Activated naive CD4-positive, alpha-beta T cell treated with anti-CD3 and anti-CD28 coated beads, Interleukin-2, amount 50 U/mL, for 72 hours (primary cell): ENCODE results near the gene COL15A1. TPM values are rescaled to one million over a fixed set of nuclear protein-coding genes. Genes with fewer than 3 reads are reported as not detected.

ENCODE experiments used
- ATAC-seq, 2 donors: fragments of 150-1000 bp; cut with Tn5 transposase; 2 replicates each; pipeline ENCODE4 v1.10.0; 2021; ENCODE audit warnings: mild to moderate bottlenecking in 2 of 2, moderate library complexity in 2 of 2
- DNase-seq, 2 donors: peaks; one replicate each; pipeline ENCODE4 v3.0.0; 2021 to 2022; ENCODE audit warnings: low spot score in 2 of 2
- H3K27ac Mint-ChIP-seq, 2 donors: one replicate each; pipeline ENCODE4 v1.8.0; 2022; ENCODE audit warnings: mild to moderate bottlenecking in 2 of 2, mixed read lengths in 2 of 2
- H3K36me3 Mint-ChIP-seq, 2 donors: one replicate each; pipeline ENCODE4 v1.8.0; 2022; ENCODE audit warnings: mixed read lengths in 2 of 2
- H3K9me3 Mint-ChIP-seq, 2 donors: one replicate each; pipeline ENCODE4 v1.8.0; 2022; ENCODE audit warnings: mixed read lengths in 2 of 2
- total RNA-seq, 2 donors: library from RNA; stranded (reverse); gene quantifications; one replicate each; pipeline ENCODE4 v1.2.3, GENCODE V29; 2022

Gene COL15A1
- total RNA-seq, 2 donors from 2014 or later, result 0.11 to 0.23 TPM

GRCh38 chr9:99040911-99041582 lies 97.3 kb downstream of the COL15A1 start:
- no peak for DNase-seq
- Mint-ChIP-seq H3K9me3 (peaks cover 9 to 17% of the 10 kb centered on the region in 2 donors), H3K27ac (no peak overlapping the region), H3K36me3 (peaks cover 12 to 22% of the 10 kb centered on the region in 2 donors)
- peak in 1 of 2 donors; percentile 33 for ATAC-seq

- ATAC-seq (no peak), DNase-seq (no peak)
- Mint-ChIP-seq H3K36me3 (peaks cover 12 to 22% of the 10 kb centered on the region in 2 donors), H3K27ac (no peak overlapping the region), H3K9me3 (peaks cover 9 to 17% of the 10 kb centered on the region in 2 donors)
Observed at GRCh38 chr9:99041618-99042017, 97.9 kb downstream of the COL15A1 start.

- ATAC-seq (no peak), DNase-seq (no peak)
- Mint-ChIP-seq H3K36me3 (peaks cover 12 to 22% of the 10 kb centered on the region in 2 donors), H3K9me3 (peaks cover 9 to 17% of the 10 kb centered on the region in 2 donors), H3K27ac (no peak overlapping the region)
Observed at GRCh38 chr9:99042620-99043019, 98.9 kb downstream of the COL15A1 start.

DNA sequence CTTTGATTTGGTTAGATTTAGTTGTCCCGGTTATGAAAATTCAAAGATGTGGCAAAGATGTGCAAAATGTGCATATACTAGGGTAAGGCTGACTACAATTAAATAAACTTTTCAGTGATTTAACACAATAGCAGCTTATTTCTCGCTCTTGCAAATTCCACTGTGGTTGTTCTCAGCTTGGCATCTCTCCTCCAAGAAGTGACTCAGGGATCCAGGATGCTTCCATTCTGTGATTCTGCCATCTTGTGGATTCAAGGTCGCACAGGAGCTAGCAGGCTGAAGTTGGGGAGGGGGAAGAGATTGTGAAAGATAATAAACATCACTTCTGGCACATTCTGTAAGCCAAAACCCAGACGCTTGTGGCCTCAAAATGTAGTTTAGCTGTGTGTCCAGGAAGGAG lies 101.1 kb downstream of the COL15A1 start:
- DNase-seq (no peak), ATAC-seq (no peak)
- Mint-ChIP-seq H3K9me3 (peaks cover 9 to 17% of the 10 kb centered on the region in 2 donors), H3K36me3 (peaks cover 12 to 22% of the 10 kb centered on the region in 2 donors), H3K27ac (no peak overlapping the region)

DNA sequence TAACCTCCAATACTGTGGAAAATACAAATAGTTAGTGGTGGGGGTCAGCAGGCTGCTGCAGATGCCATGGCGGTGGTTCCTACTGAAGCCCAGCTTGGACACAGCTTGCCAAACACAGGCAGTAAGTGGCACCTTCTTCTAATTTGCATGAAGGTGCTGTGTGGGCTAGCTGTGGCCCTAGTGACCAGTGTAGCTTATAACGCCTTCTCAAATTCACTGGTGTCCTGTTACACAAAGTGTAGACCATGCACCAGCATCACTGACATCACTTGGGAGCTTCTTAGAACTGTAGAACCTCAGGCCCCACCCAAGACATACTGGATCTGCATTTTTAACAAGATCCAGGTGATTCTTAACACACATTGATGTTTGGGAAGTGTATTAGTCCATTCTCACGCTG lies 102.4 kb downstream of the COL15A1 start:
- ATAC-seq, result no peak
- H3K9me3 Mint-ChIP-seq, result peaks cover 9 to 17% of the 10 kb centered on the region in 2 donors
- no peak for DNase-seq
- H3K36me3 Mint-ChIP-seq, result peaks cover 12 to 22% of the 10 kb centered on the region in 2 donors
- H3K27ac Mint-ChIP-seq, result no peak overlapping the region

DNA sequence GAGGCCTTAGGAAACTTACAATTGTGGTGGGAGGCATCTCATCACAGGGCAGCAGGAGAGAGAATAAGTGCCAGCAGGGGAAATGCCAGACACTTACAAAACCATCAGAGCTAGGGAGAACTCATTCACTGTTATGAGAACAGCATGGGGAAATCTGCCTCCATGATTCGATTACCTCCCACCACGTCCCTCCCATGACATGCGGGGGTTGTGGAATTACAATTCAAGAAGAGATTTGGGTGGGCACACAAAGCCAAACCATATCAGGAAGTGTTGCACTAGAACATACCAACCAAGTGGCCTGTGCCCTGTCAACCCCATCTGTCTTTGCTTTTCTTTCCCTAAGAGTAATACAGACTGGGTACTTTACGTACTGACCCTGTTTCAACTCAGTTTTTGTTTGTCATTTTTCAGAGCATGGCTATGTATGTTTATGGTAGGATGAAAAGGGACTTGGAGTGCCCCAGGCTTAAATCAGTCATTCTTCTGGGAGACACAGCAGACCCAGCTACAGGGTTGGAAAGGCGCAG lies 102.9 kb downstream of the COL15A1 start:
- H3K9me3 Mint-ChIP-seq, result peaks cover 9 to 17% of the 10 kb centered on the region in 2 donors
- H3K36me3 Mint-ChIP-seq, result peaks cover 12 to 22% of the 10 kb centered on the region in 2 donors
- DNase-seq (no peak), ATAC-seq (no peak)
- peak overlapping the region in 1 of 2 donors; percentile 39 for H3K27ac Mint-ChIP-seq

DNA sequence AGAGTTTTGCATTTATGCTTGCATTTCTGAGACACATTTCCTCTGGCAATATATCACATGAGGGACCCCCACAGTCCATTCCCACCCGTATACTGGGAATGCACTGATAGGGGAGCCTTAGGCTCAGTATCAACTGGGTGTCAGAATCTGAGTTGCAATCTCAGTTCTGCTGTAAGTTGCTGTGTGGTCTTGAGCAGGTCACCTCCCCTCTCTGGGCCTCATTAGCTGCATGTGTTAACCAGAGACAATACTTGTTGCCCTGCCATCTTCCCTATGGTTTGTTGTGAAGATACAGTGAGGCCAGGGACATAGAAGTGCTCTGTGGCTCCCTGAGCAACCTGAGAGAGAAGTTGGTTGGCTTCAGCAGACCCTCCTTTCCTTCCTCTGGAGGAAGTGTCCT lies 105.5 kb downstream of the COL15A1 start:
- peaks cover 7 to 16% of the 10 kb centered on the region in 2 donors for H3K36me3 Mint-ChIP-seq
- H3K9me3 Mint-ChIP-seq, result peaks cover 5 to 12% of the 10 kb centered on the region in 2 donors
- ATAC-seq (no peak), DNase-seq (no peak)
- no peak overlapping the region for H3K27ac Mint-ChIP-seq

DNA sequence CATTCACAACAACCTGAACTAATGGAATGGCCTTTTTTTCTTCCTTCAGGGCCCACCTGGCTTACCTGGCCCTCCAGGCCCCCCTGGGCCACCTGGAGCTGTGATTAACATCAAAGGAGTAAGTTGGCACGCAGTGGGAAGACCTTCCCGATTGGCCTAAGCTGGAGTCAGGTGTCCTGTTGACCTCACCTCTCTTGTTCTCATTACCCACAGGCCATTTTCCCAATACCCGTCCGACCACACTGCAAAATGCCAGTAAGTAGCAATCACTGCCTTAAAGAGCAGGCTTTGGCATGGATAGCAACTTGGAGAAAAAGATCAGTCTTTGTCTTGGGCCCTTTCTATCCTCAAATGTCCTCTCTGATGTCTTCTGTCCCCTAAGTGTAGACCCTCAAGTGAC lies 105.9 kb downstream of the COL15A1 start:
- no peak overlapping the region for H3K27ac Mint-ChIP-seq
- DNase-seq, result no peak
- no peak for ATAC-seq
- H3K9me3 Mint-ChIP-seq, result peaks cover 4 to 8% of the 10 kb centered on the region in 2 donors
- H3K36me3 Mint-ChIP-seq, result peaks cover 2 to 12% of the 10 kb centered on the region in 2 donors

GRCh38 chr9:99050292-99050911 lies 106.7 kb downstream of the COL15A1 start:
- DNase-seq, result no peak
- peaks cover 0 to 10% of the 10 kb centered on the region in 2 donors for H3K36me3 Mint-ChIP-seq
- no peak for ATAC-seq
- no peak overlapping the region for H3K27ac Mint-ChIP-seq
- peaks cover 2% of the 10 kb centered on the region in 2 donors for H3K9me3 Mint-ChIP-seq

DNA sequence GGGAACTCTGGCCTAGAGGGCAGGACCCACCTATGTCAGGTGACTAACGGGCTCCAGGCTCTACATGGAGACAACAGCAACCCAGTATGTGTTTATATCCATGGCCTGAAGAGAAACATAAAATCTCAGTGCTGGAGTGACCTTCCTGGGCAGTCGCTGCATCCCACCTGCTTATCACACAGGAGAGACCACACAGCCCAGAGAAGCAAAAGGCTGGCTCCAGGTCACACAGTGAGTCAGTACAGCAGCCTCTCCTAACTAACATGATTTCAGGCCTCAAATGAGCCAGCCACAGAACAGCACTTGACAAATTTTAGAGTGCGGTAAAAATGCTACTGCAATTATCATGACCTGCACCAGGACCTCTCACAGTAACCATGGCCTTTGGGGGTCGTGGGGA lies 107.2 kb downstream of the COL15A1 start:
- Mint-ChIP-seq H3K36me3 (peaks cover 0 to 10% of the 10 kb centered on the region in 2 donors), H3K9me3 (peaks cover 0 to 6% of the 10 kb centered on the region in 2 donors), H3K27ac (no peak overlapping the region)
- DNase-seq (no peak), ATAC-seq (no peak)

DNA sequence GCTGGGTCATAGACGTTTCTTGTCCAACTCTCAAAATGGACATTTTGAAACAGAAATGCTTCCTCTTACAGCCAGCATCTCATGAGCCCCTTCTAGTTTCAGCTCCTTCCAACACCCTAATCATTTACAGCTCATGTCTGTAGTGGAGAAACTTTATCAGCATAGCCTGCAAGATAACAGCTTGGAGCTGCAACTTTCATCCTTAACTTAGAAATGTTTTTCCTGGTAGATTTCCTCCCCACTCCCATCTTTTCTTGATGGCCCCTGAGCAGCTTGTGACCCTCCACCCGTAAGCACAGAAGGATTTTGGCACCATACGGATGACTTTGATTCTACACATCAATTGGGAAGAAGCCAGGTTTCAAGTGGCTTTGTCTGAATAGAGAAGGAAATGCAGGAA lies 107.7 kb downstream of the COL15A1 start:
- Mint-ChIP-seq H3K9me3 (peaks cover 0 to 7% of the 10 kb centered on the region in 2 donors), H3K27ac (no peak overlapping the region), H3K36me3 (peaks cover 0 to 10% of the 10 kb centered on the region in 2 donors)
- DNase-seq (no peak), ATAC-seq (no peak)

- DNase-seq, result no peak
- no peak overlapping the region for H3K27ac Mint-ChIP-seq
- H3K36me3 Mint-ChIP-seq, result peaks cover 0 to 10% of the 10 kb centered on the region in 2 donors
- peaks cover 0 to 11% of the 10 kb centered on the region in 2 donors for H3K9me3 Mint-ChIP-seq
- no peak for ATAC-seq
Observed at GRCh38 chr9:99051851-99052250, 108.1 kb downstream of the COL15A1 start.

DNA sequence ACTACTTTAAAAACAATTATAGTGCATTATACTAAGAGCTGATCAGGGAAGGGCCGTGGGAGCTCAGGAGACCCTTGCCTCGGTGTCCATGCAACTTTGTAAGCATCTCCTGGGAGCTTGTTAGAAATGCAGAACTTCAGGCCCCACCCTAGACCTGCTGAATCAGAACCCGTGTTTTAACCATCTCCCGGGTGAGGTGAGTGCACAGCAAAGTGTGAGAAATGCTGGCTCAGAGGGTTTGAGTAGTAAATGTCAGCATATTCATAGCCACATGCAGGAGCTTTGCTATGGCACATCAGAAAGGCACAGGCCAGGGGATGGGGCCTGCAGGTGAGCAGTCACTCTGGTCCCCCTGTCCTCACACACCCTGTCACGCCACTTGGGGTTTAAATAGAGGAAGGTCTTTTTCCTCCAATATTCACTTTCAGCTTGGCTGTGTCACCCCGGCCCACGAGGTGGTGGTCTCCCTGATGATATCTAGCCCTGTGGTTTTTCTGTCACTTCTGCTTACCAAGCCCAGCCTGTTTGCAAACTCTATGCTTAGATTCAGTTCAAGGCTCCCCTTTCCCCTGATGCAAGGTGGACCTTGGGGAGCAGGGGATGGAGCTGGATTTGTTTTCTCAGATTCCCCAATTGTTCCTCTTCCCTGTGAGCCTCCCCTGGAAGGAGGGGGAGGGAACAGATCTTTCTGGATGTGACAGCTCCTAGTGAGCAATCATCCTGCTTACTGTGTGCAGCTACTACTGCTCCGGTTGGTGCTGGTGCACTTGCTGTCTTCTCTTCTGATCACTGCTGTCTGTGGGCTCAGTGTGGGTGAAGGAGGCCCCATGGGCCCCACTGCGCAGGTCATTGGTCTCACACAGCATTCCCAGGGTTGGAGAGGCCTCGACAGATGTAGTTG lies 109.4 kb downstream of the COL15A1 start:
- peaks cover 0 to 11% of the 10 kb centered on the region in 2 donors for H3K9me3 Mint-ChIP-seq
- ATAC-seq (no peak), DNase-seq (no peak)
- no peak overlapping the region for H3K27ac Mint-ChIP-seq
- peaks cover 0 to 10% of the 10 kb centered on the region in 2 donors for H3K36me3 Mint-ChIP-seq

- DNase-seq, result no peak
- peaks cover 0 to 10% of the 10 kb centered on the region in 2 donors for H3K36me3 Mint-ChIP-seq
- no peak overlapping the region for H3K27ac Mint-ChIP-seq
- H3K9me3 Mint-ChIP-seq, result peaks cover 0 to 11% of the 10 kb centered on the region in 2 donors
- ATAC-seq, result no peak
Observed at GRCh38 chr9:99054581-99054980, 110.9 kb downstream of the COL15A1 start.

- Mint-ChIP-seq H3K36me3 (peaks cover 0 to 10% of the 10 kb centered on the region in 2 donors), H3K27ac (no peak overlapping the region), H3K9me3 (peaks cover 0 to 11% of the 10 kb centered on the region in 2 donors)
- no peak for DNase-seq
- ATAC-seq, result peak in 1 of 2 donors; percentile 26
Observed at GRCh38 chr9:99055384-99055783, 111.7 kb downstream of the COL15A1 start.

DNA sequence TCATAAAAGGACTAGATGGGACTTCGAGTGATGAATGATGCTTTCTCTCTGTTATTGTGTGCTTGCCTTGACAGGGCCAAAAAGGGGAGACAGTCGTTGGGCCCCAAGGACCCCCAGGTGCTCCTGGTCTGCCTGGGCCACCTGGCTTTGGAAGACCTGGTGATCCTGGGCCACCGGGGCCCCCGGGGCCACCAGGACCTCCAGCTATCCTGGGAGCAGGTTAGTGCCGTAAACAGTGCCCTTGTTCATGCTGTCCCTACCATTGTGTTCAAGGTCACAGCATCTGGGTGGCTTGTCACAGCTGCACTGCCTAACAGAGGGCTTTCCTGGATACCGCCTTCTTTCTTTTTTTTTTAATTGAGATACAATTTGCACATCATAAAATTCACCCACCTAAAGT lies 112.5 kb downstream of the COL15A1 start:
- ATAC-seq (no peak), DNase-seq (no peak)
- H3K27ac Mint-ChIP-seq, result no peak overlapping the region
- H3K9me3 Mint-ChIP-seq, result peaks cover 0 to 11% of the 10 kb centered on the region in 2 donors
- peaks cover 0 to 10% of the 10 kb centered on the region in 2 donors for H3K36me3 Mint-ChIP-seq
